Inflammatory macrophage treated with lipopolysaccharide for 1 hour (primary cell): ENCODE measurements around the gene EGFLAM.

Source experiments
- DNase-seq, 2 donors: peaks; one replicate each; pipeline ENCODE4 v3.0.0-alpha.2; 2020 to 2022

Gene EGFLAM

GRCh38 chr5:38424148-38425060 is 166.0 kb downstream of the EGFLAM start:
- no peak for DNase-seq

GRCh38 chr5:38426490-38426889 is 168.1 kb downstream of the EGFLAM start:
- DNase-seq, result no peak

- no peak for DNase-seq
These were observed 168.9 kb downstream of the EGFLAM start for GRCh38 chr5:38426986-38427950.

- DNase-seq, result no peak
These were observed 173.0 kb downstream of the EGFLAM start for GRCh38 chr5:38431242-38431853.

GRCh38 chr5:38433160-38433861 is 175.0 kb downstream of the EGFLAM start:
- no peak for DNase-seq

- no peak for DNase-seq
These were observed 176.8 kb downstream of the EGFLAM start for GRCh38 chr5:38434966-38435705.

GRCh38 chr5:38438757-38439156 is 180.4 kb downstream of the EGFLAM start:
- DNase-seq, result no peak

GRCh38 chr5:38441453-38442246 is 183.3 kb downstream of the EGFLAM start:
- peak; percentile 60 to 94 for DNase-seq

- DNase-seq, result no peak
These were observed 183.9 kb downstream of the EGFLAM start for GRCh38 chr5:38442247-38442573.

- no peak for DNase-seq
These were observed 185.0 kb downstream of the EGFLAM start for GRCh38 chr5:38443390-38443789.

- no peak for DNase-seq
These were observed 187.1 kb downstream of the EGFLAM start for GRCh38 chr5:38445374-38446028.

- no peak for DNase-seq
These were observed 187.7 kb downstream of the EGFLAM start for GRCh38 chr5:38446029-38446522.

GRCh38 chr5:38447056-38447455 is 188.7 kb downstream of the EGFLAM start:
- DNase-seq, result no peak

- no peak for DNase-seq
These were observed 189.4 kb downstream of the EGFLAM start for GRCh38 chr5:38447786-38448185.

- DNase-seq, result no peak
These were observed 190.4 kb downstream of the EGFLAM start for GRCh38 chr5:38448568-38449350.

GRCh38 chr5:38450627-38451026 is 192.3 kb downstream of the EGFLAM start:
- DNase-seq, result no peak

- DNase-seq, result no peak
These were observed 192.8 kb downstream of the EGFLAM start for GRCh38 chr5:38451074-38451725.

GRCh38 chr5:38452201-38452600 is 193.8 kb downstream of the EGFLAM start:
- no peak for DNase-seq

- DNase-seq, result peak; percentile 60 to 69
These were observed 195.1 kb downstream of the EGFLAM start for GRCh38 chr5:38453506-38453905.
